HG02973 (cell line): ENCODE data around the gene TANC1.

Experiments
- ATAC-seq: cut with Tn5 transposase; IDR thresholded peaks from one replicate; pipeline ENCODE4 v1.9.1; 2021; ENCODE audit warnings: moderate library complexity; ENCODE audit not compliant: unreplicated experiment

TANC1 gene

GRCh38 chr2:159211447-159212396, 243.3 kb downstream of the TANC1 start:
- ATAC-seq = no peak

- ATAC-seq = no peak
These were observed 244.9 kb downstream of the TANC1 start for GRCh38 chr2:159213296-159213695.

GRCh38 chr2:159214325-159214865, 246.0 kb downstream of the TANC1 start:
- ATAC-seq = no peak

GRCh38 chr2:159215116-159215515, 246.7 kb downstream of the TANC1 start:
- ATAC-seq = no peak

- no peak for ATAC-seq
These were observed 249.2 kb downstream of the TANC1 start for GRCh38 chr2:159217676-159218075.

- ATAC-seq = no peak
These were observed 249.9 kb downstream of the TANC1 start for GRCh38 chr2:159218389-159218788.

GRCh38 chr2:159219394-159219998, 251.1 kb downstream of the TANC1 start:
- ATAC-seq = no peak

- ATAC-seq = no peak
These were observed 255.8 kb downstream of the TANC1 start for GRCh38 chr2:159224061-159224813.

- ATAC-seq = no peak
These were observed 256.9 kb downstream of the TANC1 start for GRCh38 chr2:159225025-159226016.

- ATAC-seq = peak; percentile 49
These were observed 257.6 kb downstream of the TANC1 start for GRCh38 chr2:159226059-159226461.

- no peak for ATAC-seq
These were observed 258.4 kb downstream of the TANC1 start for GRCh38 chr2:159226608-159227385.

- ATAC-seq = no peak
These were observed 259.0 kb downstream of the TANC1 start for GRCh38 chr2:159227467-159227866.

GRCh38 chr2:159228081-159228581, 259.7 kb downstream of the TANC1 start:
- ATAC-seq = no peak

- no peak for ATAC-seq
These were observed 261.2 kb downstream of the TANC1 start for GRCh38 chr2:159229476-159230144.

GRCh38 chr2:159230145-159230877, 261.9 kb downstream of the TANC1 start:
- no peak for ATAC-seq

- ATAC-seq = no peak
These were observed 264.2 kb downstream of the TANC1 start for GRCh38 chr2:159232456-159233170.

GRCh38 chr2:159234868-159235267, 266.4 kb downstream of the TANC1 start:
- ATAC-seq = no peak
